ENCODE data around the gene KIF18B.

- TF ChIP-seq BHLHE40 (IDR thresholded peaks at IDR 0.05; ENCODE audit: borderline replicate concordance) = no peak
- no peak for TF ChIP-seq HDGF (IDR thresholded peaks at IDR 0.05; ENCODE audit: borderline replicate concordance)
- TF ChIP-seq FOXK2 (IDR thresholded peaks at IDR 0.05) = no peak
- no peak for TF ChIP-seq PKNOX1 (IDR thresholded peaks at IDR 0.05)
- TF ChIP-seq FOXA1 (IDR thresholded peaks at IDR 0.05) = no peak
- TF ChIP-seq FOXM1 (IDR thresholded peaks at IDR 0.05; ENCODE audit: borderline replicate concordance) = no peak
- TF ChIP-seq TARDBP (IDR thresholded peaks at IDR 0.05) = no peak
- no peak for TF ChIP-seq NFRKB (IDR thresholded peaks at IDR 0.05)
- no peak for TF ChIP-seq ZNF384 (IDR thresholded peaks at IDR 0.05)
- TF ChIP-seq ELF4 (IDR thresholded peaks at IDR 0.05) = no peak
- TF ChIP-seq SP1 (IDR thresholded peaks at IDR 0.05) = no peak
- no peak for TF ChIP-seq CTBP1 (IDR thresholded peaks at IDR 0.05; ENCODE audit: borderline replicate concordance)
- TF ChIP-seq SUZ12 (IDR thresholded peaks at IDR 0.05) = no peak
- TF ChIP-seq LEF1 (IDR thresholded peaks at IDR 0.05; ENCODE audit: borderline replicate concordance) = no peak
Measured at GRCh38 chr17:44907729-44908470, 39.7 kb downstream of the KIF18B start.
